H1 (cell line): ENCODE measurements around the gene PTPRD. TPM values are rescaled to one million over a fixed set of nuclear protein-coding genes. Genes with fewer than 3 reads are reported as not detected.
"Not testable (repeated sequence)": the region's sequence is repeated elsewhere in the genome, so short reads cannot be mapped to it uniquely, and the experiment has no call there.

ENCODE experiments used
- CTCF ChIA-PET: fragments of 300-600 bp; sonication (Branson Sonifier 250); formaldehyde crosslinking; loops from one replicate; lab custom pipeline; 2021; ENCODE audit not compliant: partially characterized antibody; lab: Charles Lee
- POLR2A ChIA-PET: fragments of 300-600 bp; sonication (Branson Sonifier 250); formaldehyde crosslinking; loops from one replicate; lab custom pipeline; 2021; ENCODE audit warnings: inconsistent platforms; ENCODE audit not compliant: partially characterized antibody; lab: Charles Lee
- DNase-seq, 2 experiments: peaks; one replicate each; pipeline versions ENCODE4 v3.0.0 to v3.0.0-alpha.2; 2010 to 2022; ENCODE audit warnings: low spot score in 2 of 2, low read depth in 1 of 2, mixed read lengths in 1 of 2
- FAIRE-seq: peaks from 2 replicates; lab custom pipeline; 2011; peaks lifted over from hg19 to GRCh38; lab: Jason Lieb, UNC
- H2AFZ ChIP-seq: 2 replicates; pipeline ENCODE4 v1.8.1; 2012; ENCODE audit warnings: low read length, inconsistent platforms
- H2AK5ac ChIP-seq: 2 replicates; pipeline ENCODE4 v1.6.1; 2013; ENCODE audit warnings: low read depth, low read length
- H2BK120ac ChIP-seq: replicated peaks from 2 replicates; pipeline ENCODE3; 2013; ENCODE audit warnings: low read depth, low read length, inconsistent platforms
- H2BK12ac ChIP-seq: 2 replicates; pipeline ENCODE4 v1.6.1; 2013; ENCODE audit warnings: low read depth, low read length
- H2BK15ac ChIP-seq: 2 replicates; pipeline ENCODE4 v1.6.1; 2013; ENCODE audit warnings: low read length
- H2BK20ac ChIP-seq: 2 replicates; pipeline ENCODE4 v1.6.1; 2013; ENCODE audit warnings: low read length
- H2BK5ac ChIP-seq: 2 replicates; pipeline ENCODE4 v1.6.1; 2013; ENCODE audit warnings: low read depth, low read length
- H3K14ac ChIP-seq: 2 replicates; pipeline ENCODE4 v1.6.1; 2013; ENCODE audit warnings: inconsistent platforms; ENCODE audit not compliant: insufficient read length
- H3K18ac ChIP-seq: 2 replicates; pipeline ENCODE4 v1.6.1; 2013; ENCODE audit warnings: low read length; ENCODE audit errors: extremely low read depth
- H3K23ac ChIP-seq: 2 replicates; pipeline ENCODE4 v1.6.1; 2013; ENCODE audit warnings: inconsistent platforms; ENCODE audit not compliant: insufficient read length
- H3K23me2 ChIP-seq: 2 replicates; pipeline ENCODE4 v1.6.1; 2013; ENCODE audit warnings: low read depth, low read length
- H3K27ac ChIP-seq: 2 replicates; pipeline ENCODE4 v1.6.1; 2011; ENCODE audit warnings: low read depth, low read length, inconsistent platforms
- H3K27me3 ChIP-seq, 4 experiments: replicated peaks in 1 of 4; 1 replicate in 1 of 4; 2 replicates in 3 of 4; pipeline versions ENCODE4 v1.6.1 to v1.8.1; 2011 to 2013; ENCODE audit warnings: low read length in 3 of 4, mild to moderate bottlenecking in 3 of 4, inconsistent platforms in 2 of 4, mixed read lengths in 2 of 4, moderate library complexity in 1 of 4; ENCODE audit not compliant: control insufficient read depth in 3 of 4, insufficient read depth in 3 of 4; ENCODE audit errors: extremely low read depth in 1 of 4
- H3K36me3 ChIP-seq, 4 experiments: 2 replicates each; pipeline versions ENCODE4 v1.6.1 to v1.8.1; 2011 to 2013; ENCODE audit warnings: mild to moderate bottlenecking in 4 of 4, low read length in 3 of 4, moderate library complexity in 2 of 4, control low read depth in 1 of 4, inconsistent platforms in 1 of 4; ENCODE audit not compliant: insufficient read depth in 4 of 4, control insufficient read depth in 2 of 4
- H3K4ac ChIP-seq: replicated peaks from 2 replicates; pipeline ENCODE3; 2013; ENCODE audit warnings: low read length, low read depth, mixed read lengths, inconsistent platforms; ENCODE audit not compliant: insufficient read length
- H3K4me1 ChIP-seq, 4 experiments: replicated peaks in 1 of 4; 1 replicate in 1 of 4; 2 replicates in 3 of 4; pipeline versions ENCODE4 v1.6.1 to v1.8.1; 2011 to 2013; ENCODE audit warnings: low read length in 3 of 4, inconsistent platforms in 2 of 4, mixed read lengths in 1 of 4; ENCODE audit not compliant: insufficient read depth in 4 of 4, control insufficient read depth in 3 of 4
- H3K4me2 ChIP-seq, 2 experiments: 2 replicates each; pipeline versions ENCODE4 v1.6.1 to v1.8.1; 2011 to 2013; ENCODE audit warnings: low read depth in 2 of 2, low read length in 2 of 2, control low read depth in 1 of 2, inconsistent platforms in 1 of 2, mild to moderate bottlenecking in 1 of 2; ENCODE audit not compliant: insufficient read depth in 1 of 2
- H3K4me3 ChIP-seq, 4 experiments: fragments of 200-600, 300-600 bp in 1 of 4; sonication (generic), shearing (Covaris generic), sonication (Bioruptor Twin) in 1 of 4; 2 replicates each; pipeline versions ENCODE4 v1.5.1 to v1.8.1; 2011 to 2016; ENCODE audit warnings: low read length in 4 of 4, low read depth in 3 of 4, control low read depth in 2 of 4, inconsistent platforms in 2 of 4, mild to moderate bottlenecking in 2 of 4, mixed read lengths in 1 of 4, moderate library complexity in 1 of 4; ENCODE audit not compliant: insufficient read depth in 2 of 4; ENCODE audit errors: extremely low read depth in 1 of 4
- H3K56ac ChIP-seq: replicated peaks from 2 replicates; pipeline ENCODE3; 2013; ENCODE audit warnings: low read depth, mild to moderate bottlenecking, mixed read lengths, low read length, inconsistent platforms; ENCODE audit not compliant: insufficient read length
- H3K79me1 ChIP-seq: 2 replicates; pipeline ENCODE4 v1.6.1; 2013; ENCODE audit warnings: low read depth, low read length, control low read depth
- H3K79me2 ChIP-seq, 2 experiments: 2 replicates each; pipeline versions ENCODE4 v1.6.1 to v1.8.1; 2012 to 2013; ENCODE audit warnings: low read length in 2 of 2, mild to moderate bottlenecking in 2 of 2, inconsistent platforms in 1 of 2; ENCODE audit not compliant: insufficient read depth in 2 of 2, control insufficient read depth in 1 of 2
- H3K9ac ChIP-seq, 4 experiments: replicated peaks in 1 of 4; 1 replicate in 1 of 4; 2 replicates in 3 of 4; pipeline versions ENCODE4 v1.6.1 to v1.8.1; 2011 to 2013; ENCODE audit warnings: low read depth in 3 of 4, low read length in 3 of 4, control low read depth in 2 of 4, mild to moderate bottlenecking in 2 of 4, moderate library complexity in 2 of 4, inconsistent platforms in 1 of 4; ENCODE audit errors: extremely low read depth in 1 of 4
- H3K9me3 ChIP-seq, 2 experiments: 2 replicates each; pipeline versions ENCODE4 v1.6.1 to v1.8.1; 2012 to 2013; ENCODE audit warnings: mild to moderate bottlenecking in 2 of 2, moderate library complexity in 2 of 2, control low read depth in 1 of 2, inconsistent platforms in 1 of 2, low read depth in 1 of 2, low read length in 1 of 2, mixed read lengths in 1 of 2; ENCODE audit not compliant: insufficient read depth in 2 of 2
- H4K20me1 ChIP-seq, 2 experiments: replicated peaks in 1 of 2; 2 replicates each; pipeline versions ENCODE3 to v1.8.1; 2011 to 2013; ENCODE audit warnings: inconsistent platforms in 2 of 2, low read length in 2 of 2, mild to moderate bottlenecking in 1 of 2; ENCODE audit not compliant: insufficient read depth in 2 of 2, control insufficient read depth in 1 of 2
- H4K5ac ChIP-seq: 2 replicates; pipeline ENCODE4 v1.6.1; 2013; ENCODE audit warnings: low read length, low read depth, mixed read lengths, inconsistent platforms; ENCODE audit not compliant: insufficient read length
- H4K8ac ChIP-seq: 2 replicates; pipeline ENCODE4 v1.8.0; 2013; ENCODE audit warnings: mild to moderate bottlenecking, moderate library complexity, low read length, inconsistent platforms; ENCODE audit not compliant: insufficient read depth; ENCODE audit errors: extremely low read depth
- H4K91ac ChIP-seq: replicated peaks from 2 replicates; pipeline ENCODE3; 2013; ENCODE audit warnings: low read length, mixed read lengths, inconsistent platforms; ENCODE audit not compliant: insufficient read length
- WGBS, 2 experiments: shearing (Covaris generic) in 1 of 2; methylation state at CpG; one replicate each; pipeline versions ENCODE4 v1.1.6 to v1.1.7; 2013 to 2015; ENCODE audit warnings: low lambda C conversion rate in 2 of 2, mixed read lengths in 2 of 2, inconsistent platforms in 1 of 2, low coverage in 1 of 2, missing lambda C conversion rate in 1 of 2; ENCODE audit not compliant: insufficient replicate concordance in 2 of 2, insufficient coverage in 1 of 2, insufficient read length in 1 of 2; ENCODE audit errors: extremely low coverage in 1 of 2, missing lambda C conversion rate in 1 of 2; 5-methylcytosine and 5-hydroxymethylcytosine counted together
- polyA plus RNA-seq, 7 experiments: library from polyadenylated mRNA; depleted of rRNA in 3 of 7; stranded (reverse) in 5 of 7; unstranded in 2 of 7; fragments of >200 nt in 5 of 7; fragments of 200-250 nt in 2 of 7; gene quantifications; 1 replicate in 5 of 7; 2 replicates in 1 of 7; 4 replicates in 1 of 7; pipeline versions ENCODE4 v1.2.1 to v1.2.3, GENCODE V29; 2011 to 2013; ENCODE audit warnings: missing spikeins in 2 of 7, mixed read lengths in 2 of 7
- total RNA-seq: library from RNA; stranded (reverse); fragmentation: NEBNext Ultra II Directional; extraction: Animal tissue kit (Norgen Biotek cat#: 25700); gene quantifications from 2 replicates; pipeline ENCODE4 v1.2.1, GENCODE V29; 2021

Gene PTPRD
- total and polyA plus RNA-seq, 2 of the 8 experiments (the other 6 are each of a cell fraction or from before 2014, with no cell fraction given): 17.2 to 77.0 TPM

- CTCF ChIA-PET, H4K20me1 ChIP-seq, H3K9me3 ChIP-seq, H3K4me1 ChIP-seq, H4K91ac ChIP-seq, H3K56ac ChIP-seq, H2AFZ ChIP-seq, FAIRE-seq, H3K4me2 ChIP-seq, DNase-seq, H4K5ac ChIP-seq, POLR2A ChIA-PET, H2BK5ac ChIP-seq, H3K36me3 ChIP-seq, H3K18ac ChIP-seq, H2BK12ac ChIP-seq, H3K9ac ChIP-seq, H2AK5ac ChIP-seq, H2BK120ac ChIP-seq, H3K23ac ChIP-seq, H3K27ac ChIP-seq, H4K8ac ChIP-seq, H3K4ac ChIP-seq, H2BK15ac ChIP-seq, H3K27me3 ChIP-seq, H3K14ac ChIP-seq, H3K79me1 ChIP-seq, H2BK20ac ChIP-seq, H3K4me3 ChIP-seq, H3K23me2 ChIP-seq, H3K79me2 ChIP-seq: not testable (repeated sequence)
- WGBS, 2 experiments: 47% methylated on average over 3 of the region's 3 CpGs; no CpG with 5 or more reads in 1 of the 2 experiments
These were observed 1644.5 kb downstream of the PTPRD start for GRCh38 chr9:8968350-8968749.
